Measurements from ENCODE around the gene ROBO1.
"Not testable (repeated sequence)": the region's sequence is repeated elsewhere in the genome, so short reads cannot be mapped to it uniquely, and the experiment has no call there.

ROBO1 gene

GRCh38 chr3:78732471-78732870 lies 1035.3 kb downstream of the ROBO1 start:
- no peak for TF ChIP-seq EZH2 (IDR thresholded peaks at IDR 0.05)
- TF ChIP-seq POLR2AphosphoS5 (IDR thresholded peaks at IDR 0.05; ENCODE audit: borderline replicate concordance, low read depth, low read length): no peak
- TF ChIP-seq FOXP2 (optimal IDR thresholded peaks at IDR 0.05; ENCODE audit: control extremely low read depth, extremely low read length, insufficient read depth): no peak
- no peak overlapping the region for H3K27ac ChIP-seq
- DNase-seq (ENCODE audit: low read depth, low spot score): no peak
- no peaks in the 10 kb centered on the region for H3K9me3 ChIP-seq (ENCODE audit: low read depth, low read length)
- no peaks in the 10 kb centered on the region for H3K36me3 ChIP-seq (ENCODE audit: insufficient read depth, low read length)
- no peak overlapping the region for H3K9ac ChIP-seq (ENCODE audit: insufficient read length)
- H3K4me3 ChIP-seq: no peak overlapping the region

GRCh38 chr3:78729946-78730345 lies 1037.9 kb downstream of the ROBO1 start:
- no peak for DNase-seq (ENCODE audit: low read depth, low spot score)
- Histone ChIP-seq H3K27ac (no peak overlapping the region), H3K9ac (ENCODE audit: insufficient read length) (no peak overlapping the region), H3K4me3 (no peak overlapping the region), H3K9me3 (ENCODE audit: low read depth, low read length) (no peaks in the 10 kb centered on the region), H3K36me3 (ENCODE audit: insufficient read depth, low read length) (no peaks in the 10 kb centered on the region)
- no peak for TF ChIP-seq FOXP2 (optimal IDR thresholded peaks at IDR 0.05; ENCODE audit: control extremely low read depth, extremely low read length, insufficient read depth)
- no peak for TF ChIP-seq POLR2AphosphoS5 (IDR thresholded peaks at IDR 0.05; ENCODE audit: borderline replicate concordance, low read depth, low read length)
- no peak for TF ChIP-seq EZH2 (IDR thresholded peaks at IDR 0.05)

- Histone ChIP-seq H3K9ac (ENCODE audit: insufficient read length) (no peak overlapping the region), H3K36me3 (ENCODE audit: insufficient read depth, low read length) (no peaks in the 10 kb centered on the region), H3K27ac (peak overlapping the region; percentile 74), H3K9me3 (ENCODE audit: low read depth, low read length) (no peaks in the 10 kb centered on the region), H3K4me3 (peak overlapping the region; percentile 52)
- peak; percentile 58 for DNase-seq (ENCODE audit: low read depth, low spot score)
- no peak for TF ChIP-seq EZH2 (IDR thresholded peaks at IDR 0.05)
- no peak for TF ChIP-seq FOXP2 (optimal IDR thresholded peaks at IDR 0.05; ENCODE audit: control extremely low read depth, extremely low read length, insufficient read depth)
- TF ChIP-seq POLR2AphosphoS5 (IDR thresholded peaks at IDR 0.05; ENCODE audit: borderline replicate concordance, low read depth, low read length): no peak
These were observed 1039.2 kb downstream of the ROBO1 start for GRCh38 chr3:78728406-78729145.

DNA sequence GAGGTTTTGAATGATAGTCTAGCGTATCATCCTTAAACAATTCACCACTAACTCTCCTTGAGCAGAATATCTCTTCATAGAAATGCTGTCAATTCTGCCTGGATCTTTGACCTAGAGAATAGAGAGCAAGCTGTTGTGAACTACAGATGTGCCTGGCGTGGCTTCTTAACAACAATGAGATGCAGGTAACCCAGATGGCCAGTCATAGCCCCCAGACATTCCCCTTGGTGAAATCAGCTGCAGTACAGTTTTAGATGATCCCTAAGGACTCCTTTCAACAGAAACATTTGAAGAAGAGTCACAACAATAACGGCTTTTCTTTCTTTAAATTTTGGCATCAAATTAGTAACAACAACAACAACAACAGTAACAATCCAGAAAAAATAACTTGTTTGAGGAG lies 1041.3 kb downstream of the ROBO1 start:
- no peak for DNase-seq (ENCODE audit: low read depth, low spot score)
- H3K27ac ChIP-seq: no peak overlapping the region
- no peak for TF ChIP-seq FOXP2 (optimal IDR thresholded peaks at IDR 0.05; ENCODE audit: control extremely low read depth, extremely low read length, insufficient read depth)
- no peak for TF ChIP-seq EZH2 (IDR thresholded peaks at IDR 0.05)
- TF ChIP-seq POLR2AphosphoS5 (IDR thresholded peaks at IDR 0.05; ENCODE audit: borderline replicate concordance, low read depth, low read length): no peak
- H3K36me3 ChIP-seq (ENCODE audit: insufficient read depth, low read length): no peaks in the 10 kb centered on the region
- H3K9ac ChIP-seq (ENCODE audit: insufficient read length): no peak overlapping the region
- no peaks in the 10 kb centered on the region for H3K9me3 ChIP-seq (ENCODE audit: low read depth, low read length)
- H3K4me3 ChIP-seq: no peak overlapping the region

DNA sequence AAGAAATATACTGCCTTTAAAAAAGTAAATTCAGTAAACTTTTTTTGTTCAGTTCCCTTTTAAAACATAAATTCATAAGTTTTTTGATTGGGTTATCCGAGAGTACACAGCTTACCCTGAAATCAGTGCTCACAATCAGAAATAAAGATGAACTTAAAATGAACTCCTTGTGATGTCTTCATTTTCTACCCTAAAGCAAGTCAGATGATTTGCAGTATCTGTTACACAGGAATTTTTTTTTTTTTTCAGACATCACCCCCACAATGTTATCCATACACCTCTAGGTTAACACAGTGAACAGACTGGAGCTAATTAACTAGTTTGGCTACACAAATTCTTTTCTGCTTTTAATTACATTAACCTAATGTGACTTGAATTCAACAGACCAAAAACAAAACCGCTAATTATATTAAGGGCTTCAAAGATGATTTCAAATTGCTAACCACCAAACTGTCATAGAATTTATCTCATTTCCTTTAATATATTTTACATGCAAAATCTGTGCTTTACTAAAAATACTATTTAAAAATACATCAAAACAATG lies 1042.0 kb downstream of the ROBO1 start:
- H3K4me3 ChIP-seq: no peak overlapping the region
- H3K9me3 ChIP-seq (ENCODE audit: low read depth, low read length): no peaks in the 10 kb centered on the region
- no peak overlapping the region for H3K9ac ChIP-seq (ENCODE audit: insufficient read length)
- no peak for DNase-seq (ENCODE audit: low read depth, low spot score)
- TF ChIP-seq FOXP2 (optimal IDR thresholded peaks at IDR 0.05; ENCODE audit: control extremely low read depth, extremely low read length, insufficient read depth) (no peak), POLR2AphosphoS5 (IDR thresholded peaks at IDR 0.05; ENCODE audit: borderline replicate concordance, low read depth, low read length) (no peak), EZH2 (IDR thresholded peaks at IDR 0.05) (no peak)
- no peaks in the 10 kb centered on the region for H3K36me3 ChIP-seq (ENCODE audit: insufficient read depth, low read length)
- no peak overlapping the region for H3K27ac ChIP-seq

- Histone ChIP-seq H3K4me3 (no peak overlapping the region), H3K27ac (no peak overlapping the region), H3K9ac (ENCODE audit: insufficient read length) (no peak overlapping the region), H3K36me3 (ENCODE audit: insufficient read depth, low read length) (no peaks in the 10 kb centered on the region), H3K9me3 (ENCODE audit: low read depth, low read length) (no peaks in the 10 kb centered on the region)
- no peak for DNase-seq (ENCODE audit: low read depth, low spot score)
- no peak for TF ChIP-seq POLR2AphosphoS5 (IDR thresholded peaks at IDR 0.05; ENCODE audit: borderline replicate concordance, low read depth, low read length)
- no peak for TF ChIP-seq EZH2 (IDR thresholded peaks at IDR 0.05)
- no peak for TF ChIP-seq FOXP2 (optimal IDR thresholded peaks at IDR 0.05; ENCODE audit: control extremely low read depth, extremely low read length, insufficient read depth)
These were observed 1042.9 kb downstream of the ROBO1 start for GRCh38 chr3:78724859-78725258.

DNA sequence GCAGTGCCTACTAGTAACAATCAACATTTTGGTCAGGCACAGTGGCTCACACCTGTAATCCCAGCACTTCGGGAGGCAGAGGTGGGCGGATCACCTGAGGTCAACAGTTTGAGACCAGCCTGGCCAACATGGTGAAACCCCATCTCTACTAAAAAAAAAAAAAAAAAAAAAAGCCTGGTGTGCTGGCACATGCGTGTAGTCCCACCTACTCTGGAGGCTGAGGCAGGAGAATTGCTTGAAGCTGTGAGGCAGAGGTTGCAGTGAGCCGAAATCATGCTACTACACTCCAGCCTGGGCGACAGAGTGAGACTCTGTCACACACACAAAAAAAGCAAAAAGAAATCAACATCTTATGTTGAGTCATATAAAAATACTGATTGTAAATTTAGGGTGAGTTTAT lies 1043.4 kb downstream of the ROBO1 start:
- H3K9me3 ChIP-seq (ENCODE audit: low read depth, low read length); DNase-seq (ENCODE audit: low read depth, low spot score); H3K27ac ChIP-seq: not testable (repeated sequence)

DNA sequence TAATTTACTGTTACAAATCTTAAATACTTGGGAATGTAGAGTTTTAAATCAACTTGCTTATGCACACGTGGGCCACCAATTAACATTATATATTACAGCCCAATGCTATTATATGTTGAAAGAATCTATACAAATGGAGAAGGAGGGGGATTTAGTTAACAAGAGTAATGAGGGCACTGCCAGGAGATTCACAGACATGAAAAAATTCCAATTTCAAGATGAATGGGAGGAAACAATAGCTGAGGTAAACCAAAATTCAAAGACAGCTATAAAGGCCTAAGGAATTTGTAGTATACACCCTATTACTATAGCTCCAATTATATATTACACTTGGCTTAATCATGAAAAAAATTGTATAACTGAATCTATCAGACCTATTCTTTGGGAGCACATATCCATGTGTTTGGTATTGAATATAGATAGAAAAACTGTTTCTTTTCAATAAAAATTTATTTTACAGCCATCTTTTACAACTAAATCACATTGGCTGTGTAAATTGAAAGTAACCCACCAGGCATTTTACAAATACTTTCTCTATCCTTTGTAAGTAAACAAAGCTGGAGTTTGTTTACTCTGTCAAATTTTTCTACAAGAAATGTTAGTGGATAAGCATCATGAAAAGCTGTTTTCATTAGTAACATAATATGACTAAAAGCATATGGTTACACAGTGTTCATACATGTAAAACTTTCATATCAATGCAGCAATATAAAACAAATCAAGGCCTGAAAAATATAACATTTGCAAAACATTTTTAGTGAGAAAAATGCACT lies 1045.8 kb downstream of the ROBO1 start:
- no peak overlapping the region for H3K9ac ChIP-seq (ENCODE audit: insufficient read length)
- H3K27ac ChIP-seq: no peak overlapping the region
- H3K9me3 ChIP-seq (ENCODE audit: low read depth, low read length): no peaks in the 10 kb centered on the region
- no peak for TF ChIP-seq POLR2AphosphoS5 (IDR thresholded peaks at IDR 0.05; ENCODE audit: borderline replicate concordance, low read depth, low read length)
- no peak for TF ChIP-seq EZH2 (IDR thresholded peaks at IDR 0.05)
- no peak for TF ChIP-seq FOXP2 (optimal IDR thresholded peaks at IDR 0.05; ENCODE audit: control extremely low read depth, extremely low read length, insufficient read depth)
- no peaks in the 10 kb centered on the region for H3K36me3 ChIP-seq (ENCODE audit: insufficient read depth, low read length)
- no peak overlapping the region for H3K4me3 ChIP-seq
- no peak for DNase-seq (ENCODE audit: low read depth, low spot score)

More for the DNA sequence above, 1043.4 kb downstream of the ROBO1 start:
- not testable (repeated sequence) for H3K9ac ChIP-seq (ENCODE audit: insufficient read length); H3K4me3 ChIP-seq; H3K36me3 ChIP-seq (ENCODE audit: insufficient read depth, low read length)

All from SK-N-MC (cell line).